Lower lobe of right lung (tissue), 2 donors: ENCODE results near the gene PSMD6. TPM values are rescaled to one million over a fixed set of nuclear protein-coding genes. Genes with fewer than 3 reads are reported as not detected.

Experiments
- ATAC-seq, 2 donors: fragments of 200-7000 bp; cut with Tn5 transposase; one replicate each; pipeline ENCODE4 v1.9.1; 2020 to 2022; ENCODE audit warnings: mild to moderate bottlenecking in 2 of 2, moderate library complexity in 2 of 2
- DNase-seq: peaks from one replicate; pipeline ENCODE4 v3.0.0-alpha.2; 2020
- H3K27ac ChIP-seq: fragments of 200-600 bp; one replicate; pipeline ENCODE4 v1.8.0; 2022
- H3K27me3 ChIP-seq: fragments of 200-600 bp; one replicate; pipeline ENCODE4 v1.8.0; 2022; ENCODE audit warnings: low read depth
- H3K36me3 ChIP-seq: fragments of 200-600 bp; one replicate; pipeline ENCODE4 v1.8.0; 2022; ENCODE audit warnings: mild to moderate bottlenecking
- H3K4me1 ChIP-seq: fragments of 200-600 bp; one replicate; pipeline ENCODE4 v1.8.0; 2022
- H3K4me3 ChIP-seq: fragments of 200-600 bp; one replicate; pipeline ENCODE4 v1.8.0; 2022; ENCODE audit warnings: mild to moderate bottlenecking
- H3K9me3 ChIP-seq: fragments of 200-600 bp; one replicate; pipeline ENCODE4 v1.8.0; 2022
- intact Hi-C: fragments of 100-400 bp; cut with DNase I; formaldehyde crosslinking; loops from one replicate; pipeline ENCODE4 v1.11.0; 2022
- total RNA-seq: library from RNA; stranded (reverse); fragmentation: NEBNext Ultra II Directional; extraction: Animal tissue kit (Norgen Biotek cat#: 25700); gene quantifications from one replicate; pipeline ENCODE4 v1.2.1, GENCODE V29; 2021
- TF ChIP-seq, protein P1 (sequence below): fragments of 200-600 bp; IDR thresholded peaks from one replicate; pipeline ENCODE4 v1.8.0; 2022; ENCODE audit warnings: antibody characterized with exemption, mild to moderate bottlenecking
- donor health status: DM: no; HTN: yes; CAD: no; lungs with severe emphysema.

The PSMD6 gene
- total RNA-seq, 1 donor from 2014 or later = 51.1 TPM

DNA sequence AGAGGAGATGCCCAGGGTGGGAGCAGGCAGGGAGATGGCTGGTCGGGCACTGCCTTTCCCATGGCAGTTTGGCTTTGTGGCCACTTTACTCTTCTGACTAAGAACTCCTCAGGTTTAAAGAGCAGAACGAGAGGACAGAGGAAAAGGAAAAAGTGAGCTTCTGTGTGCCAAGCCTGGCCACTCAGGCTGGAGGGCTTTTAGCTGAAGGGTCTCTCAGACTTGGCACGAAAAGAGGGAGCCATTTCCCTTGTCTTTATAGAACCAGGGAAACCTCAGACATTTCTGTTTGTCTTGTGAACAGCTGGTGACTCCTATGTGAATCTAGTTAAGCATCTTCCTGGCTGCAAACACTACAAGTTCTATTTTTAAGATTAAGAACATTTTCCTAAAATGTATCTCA, 23.3 kb upstream of the PSMD6 start:
- TF ChIP-seq, protein P1, sequence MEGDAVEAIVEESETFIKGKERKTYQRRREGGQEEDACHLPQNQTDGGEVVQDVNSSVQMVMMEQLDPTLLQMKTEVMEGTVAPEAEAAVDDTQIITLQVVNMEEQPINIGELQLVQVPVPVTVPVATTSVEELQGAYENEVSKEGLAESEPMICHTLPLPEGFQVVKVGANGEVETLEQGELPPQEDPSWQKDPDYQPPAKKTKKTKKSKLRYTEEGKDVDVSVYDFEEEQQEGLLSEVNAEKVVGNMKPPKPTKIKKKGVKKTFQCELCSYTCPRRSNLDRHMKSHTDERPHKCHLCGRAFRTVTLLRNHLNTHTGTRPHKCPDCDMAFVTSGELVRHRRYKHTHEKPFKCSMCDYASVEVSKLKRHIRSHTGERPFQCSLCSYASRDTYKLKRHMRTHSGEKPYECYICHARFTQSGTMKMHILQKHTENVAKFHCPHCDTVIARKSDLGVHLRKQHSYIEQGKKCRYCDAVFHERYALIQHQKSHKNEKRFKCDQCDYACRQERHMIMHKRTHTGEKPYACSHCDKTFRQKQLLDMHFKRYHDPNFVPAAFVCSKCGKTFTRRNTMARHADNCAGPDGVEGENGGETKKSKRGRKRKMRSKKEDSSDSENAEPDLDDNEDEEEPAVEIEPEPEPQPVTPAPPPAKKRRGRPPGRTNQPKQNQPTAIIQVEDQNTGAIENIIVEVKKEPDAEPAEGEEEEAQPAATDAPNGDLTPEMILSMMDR = no peak
- no peak overlapping the region for H3K27ac ChIP-seq
- H3K27me3 ChIP-seq = no peaks in the 10 kb centered on the region
- H3K9me3 ChIP-seq = no peaks in the 10 kb centered on the region
- intact Hi-C loops = no loop called here
- H3K4me3 ChIP-seq = no peak overlapping the region
- DNase-seq (no peak), ATAC-seq (peak in 1 of 2 donors; percentile 32)
- no peaks in the 10 kb centered on the region for H3K4me1 ChIP-seq
- H3K36me3 ChIP-seq = no peaks in the 10 kb centered on the region

- Histone ChIP-seq H3K36me3 (no peaks in the 10 kb centered on the region), H3K27ac (no peak overlapping the region), H3K27me3 (no peaks in the 10 kb centered on the region), H3K9me3 (no peaks in the 10 kb centered on the region), H3K4me1 (no peaks in the 10 kb centered on the region), H3K4me3 (no peak overlapping the region)
- no peak for ATAC-seq
- intact Hi-C loops = no loop called here
- DNase-seq = no peak
- TF ChIP-seq, protein P1 = no peak
Observed at GRCh38 chr3:64042952-64043351, 19.7 kb upstream of the PSMD6 start.

DNA sequence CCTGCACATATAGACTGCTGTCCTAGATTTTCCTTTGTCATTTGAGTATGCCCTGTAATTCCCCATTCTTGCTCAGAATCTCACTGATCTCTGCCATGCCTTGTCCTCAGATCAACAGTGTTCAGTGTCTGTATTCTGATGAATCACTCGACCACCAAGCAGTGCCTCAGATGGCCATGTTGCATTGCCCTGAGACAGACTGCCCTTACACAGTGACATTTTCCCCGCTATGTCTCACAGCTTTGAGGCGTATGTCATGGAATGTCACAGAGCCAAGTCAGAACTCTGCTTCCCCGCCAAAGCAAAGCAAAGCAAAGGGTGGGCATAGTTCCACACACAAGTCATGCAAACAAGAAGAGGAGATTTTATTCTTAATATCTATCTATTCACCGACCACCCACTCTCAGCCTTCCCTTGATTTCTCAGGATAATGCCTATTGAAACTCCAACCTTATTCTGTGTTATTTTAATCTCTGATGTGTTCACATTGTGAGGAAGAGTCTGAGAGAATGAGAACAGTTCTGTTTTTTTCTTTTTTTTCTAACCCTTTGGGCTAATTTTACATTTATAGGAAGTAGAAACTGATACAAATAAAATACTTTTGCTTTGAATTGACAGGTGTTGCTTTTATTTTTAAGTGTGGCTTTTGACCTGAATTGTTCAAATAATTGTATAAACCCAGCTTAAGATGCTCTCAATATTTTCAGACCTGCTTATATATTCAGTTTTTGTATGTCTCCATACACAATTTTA, 16.9 kb upstream of the PSMD6 start:
- TF ChIP-seq, protein P1 = no peak
- H3K4me3 ChIP-seq = no peak overlapping the region
- H3K9me3 ChIP-seq = no peaks in the 10 kb centered on the region
- H3K27ac ChIP-seq = no peak overlapping the region
- intact Hi-C loops = loop anchor here (10.0 kb wide), 1 partner anchor 445 kb away; no protein-coding TSS in a partner anchor
- no peaks in the 10 kb centered on the region for H3K27me3 ChIP-seq
- DNase-seq (no peak), ATAC-seq (no peak)
- no peaks in the 10 kb centered on the region for H3K36me3 ChIP-seq
- H3K4me1 ChIP-seq = no peaks in the 10 kb centered on the region

- Histone ChIP-seq H3K27me3 (no peaks in the 10 kb centered on the region), H3K9me3 (no peaks in the 10 kb centered on the region), H3K4me1 (no peaks in the 10 kb centered on the region), H3K4me3 (no peak overlapping the region), H3K36me3 (no peaks in the 10 kb centered on the region), H3K27ac (no peak overlapping the region)
- ATAC-seq (no peak), DNase-seq (no peak)
- intact Hi-C loops = loop anchor here (10.0 kb wide), 1 partner anchor 445 kb away; no protein-coding TSS in a partner anchor
- TF ChIP-seq, protein P1 = no peak
Observed at GRCh38 chr3:64039332-64039731, 16.0 kb upstream of the PSMD6 start.

GRCh38 chr3:64038253-64038767, 15.0 kb upstream of the PSMD6 start:
- TF ChIP-seq, protein P1 = no peak
- ATAC-seq = no peak
- Histone ChIP-seq H3K36me3 (no peaks in the 10 kb centered on the region), H3K27me3 (no peaks in the 10 kb centered on the region), H3K4me3 (no peak overlapping the region), H3K27ac (no peak overlapping the region), H3K4me1 (no peaks in the 10 kb centered on the region), H3K9me3 (no peaks in the 10 kb centered on the region)
- DNase-seq = no peak
- intact Hi-C loops = loop anchor here (10.0 kb wide), 1 partner anchor 446 kb away; no protein-coding TSS in a partner anchor
